ENCODE measurements around the gene DOCK2. TPM values are rescaled to one million over a fixed set of nuclear protein-coding genes. Genes with fewer than 3 reads are reported as not detected.

DOCK2 gene
- total RNA-seq, 1 donor, result 6.2 TPM

DNA sequence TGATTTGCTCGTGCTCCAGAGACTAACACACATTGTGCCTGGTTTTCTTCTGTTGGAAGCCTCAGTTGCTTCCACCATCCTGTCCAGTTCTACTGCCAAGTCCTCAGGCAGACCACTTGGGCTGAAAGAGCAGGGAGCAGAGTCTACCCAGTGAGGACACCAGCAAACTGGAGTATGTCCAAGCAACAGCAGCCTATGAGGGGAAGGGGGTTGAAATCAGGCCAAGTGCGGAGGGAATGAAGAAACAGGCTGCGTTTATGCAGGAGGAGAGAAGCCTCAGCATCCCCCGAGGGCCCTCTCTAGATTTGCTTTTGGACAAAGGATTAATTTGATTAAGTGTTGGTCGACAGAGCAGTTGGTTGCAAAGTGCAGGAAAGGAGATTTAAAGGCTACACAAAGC, 14.5 kb downstream of the DOCK2 start:
- Histone ChIP-seq H3K36me3 (ENCODE audit: insufficient read depth, low read length) (no peaks in the 10 kb centered on the region), H3K4me2 (ENCODE audit: insufficient read depth, low read length) (peak overlapping the region; percentile 23), H4K20me1 (ENCODE audit: insufficient read depth, low read length) (no peaks in the 10 kb centered on the region), H3K27me3 (ENCODE audit: insufficient read depth, low read length) (no peaks in the 10 kb centered on the region), H3K4me1 (ENCODE audit: insufficient read depth, low read length) (peaks cover 15% of the 10 kb centered on the region), H3K27ac (ENCODE audit: low read depth, low read length) (peak overlapping the region; percentile 42), H3K9me3 (ENCODE audit: low read depth, low read length) (no peaks in the 10 kb centered on the region), H3K4me3 (ENCODE audit: insufficient read depth, low read length) (no peak overlapping the region), H2AFZ (ENCODE audit: low read length) (peak overlapping the region; percentile 81), H3K79me2 (ENCODE audit: insufficient read depth, low read length) (no peaks in the 10 kb centered on the region)
- TF ChIP-seq, protein P1, sequence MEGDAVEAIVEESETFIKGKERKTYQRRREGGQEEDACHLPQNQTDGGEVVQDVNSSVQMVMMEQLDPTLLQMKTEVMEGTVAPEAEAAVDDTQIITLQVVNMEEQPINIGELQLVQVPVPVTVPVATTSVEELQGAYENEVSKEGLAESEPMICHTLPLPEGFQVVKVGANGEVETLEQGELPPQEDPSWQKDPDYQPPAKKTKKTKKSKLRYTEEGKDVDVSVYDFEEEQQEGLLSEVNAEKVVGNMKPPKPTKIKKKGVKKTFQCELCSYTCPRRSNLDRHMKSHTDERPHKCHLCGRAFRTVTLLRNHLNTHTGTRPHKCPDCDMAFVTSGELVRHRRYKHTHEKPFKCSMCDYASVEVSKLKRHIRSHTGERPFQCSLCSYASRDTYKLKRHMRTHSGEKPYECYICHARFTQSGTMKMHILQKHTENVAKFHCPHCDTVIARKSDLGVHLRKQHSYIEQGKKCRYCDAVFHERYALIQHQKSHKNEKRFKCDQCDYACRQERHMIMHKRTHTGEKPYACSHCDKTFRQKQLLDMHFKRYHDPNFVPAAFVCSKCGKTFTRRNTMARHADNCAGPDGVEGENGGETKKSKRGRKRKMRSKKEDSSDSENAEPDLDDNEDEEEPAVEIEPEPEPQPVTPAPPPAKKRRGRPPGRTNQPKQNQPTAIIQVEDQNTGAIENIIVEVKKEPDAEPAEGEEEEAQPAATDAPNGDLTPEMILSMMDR (IDR thresholded peaks at IDR 0.05; ENCODE audit: extremely low read depth, low read depth, low read length), result no peak
- DNase-seq (ENCODE audit: insufficient read length, low spot score, missing footprints), result no peak

DNA sequence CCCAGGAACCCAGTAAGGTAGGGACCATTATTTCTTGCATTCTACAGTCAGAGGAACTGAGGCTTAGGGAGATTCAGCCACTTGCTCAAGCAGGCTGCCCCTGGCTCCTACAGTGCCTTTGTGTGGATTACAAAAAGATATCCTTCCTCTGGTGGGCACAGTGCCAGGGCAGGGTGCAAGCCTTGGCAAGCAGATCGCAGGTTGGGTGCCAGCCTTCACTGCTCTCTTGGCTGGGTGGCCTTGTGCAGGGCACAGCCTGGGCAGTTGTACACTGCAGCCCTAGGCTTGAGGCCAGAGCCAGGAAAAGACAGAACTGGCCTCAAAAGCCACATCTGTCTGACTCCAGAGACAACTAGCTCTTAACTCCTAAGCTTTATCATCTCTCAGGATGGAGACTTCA, 15.0 kb downstream of the DOCK2 start:
- Histone ChIP-seq H3K36me3 (ENCODE audit: insufficient read depth, low read length) (no peaks in the 10 kb centered on the region), H4K20me1 (ENCODE audit: insufficient read depth, low read length) (no peaks in the 10 kb centered on the region), H3K27ac (ENCODE audit: low read depth, low read length) (no peak overlapping the region), H3K4me2 (ENCODE audit: insufficient read depth, low read length) (no peak overlapping the region), H3K4me1 (ENCODE audit: insufficient read depth, low read length) (peaks cover 15% of the 10 kb centered on the region), H3K79me2 (ENCODE audit: insufficient read depth, low read length) (no peaks in the 10 kb centered on the region), H3K4me3 (ENCODE audit: insufficient read depth, low read length) (no peak overlapping the region), H3K27me3 (ENCODE audit: insufficient read depth, low read length) (no peaks in the 10 kb centered on the region), H2AFZ (ENCODE audit: low read length) (no peak overlapping the region), H3K9me3 (ENCODE audit: low read depth, low read length) (no peaks in the 10 kb centered on the region)
- no peak for DNase-seq (ENCODE audit: insufficient read length, low spot score, missing footprints)
- TF ChIP-seq, protein P1 (IDR thresholded peaks at IDR 0.05; ENCODE audit: extremely low read depth, low read depth, low read length), result no peak

DNA sequence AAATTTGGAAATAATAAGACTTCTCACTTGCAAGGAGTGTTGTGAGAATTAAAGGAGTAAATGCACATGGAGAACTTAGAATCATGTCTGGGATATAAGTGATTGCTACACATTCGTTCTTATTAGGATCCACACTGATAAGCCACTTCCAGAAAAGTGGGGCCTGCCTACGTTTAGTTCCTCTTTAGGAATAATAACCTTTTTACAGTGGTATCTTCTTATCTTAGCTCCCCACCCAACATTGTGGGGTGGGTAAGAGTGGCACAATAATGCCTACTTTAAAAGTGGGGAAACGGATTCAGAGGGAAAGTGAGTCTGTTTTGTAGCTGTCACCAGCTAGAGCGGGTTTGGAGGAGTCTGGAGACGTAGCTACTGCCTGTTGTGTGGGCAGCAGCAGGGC, 16.0 kb downstream of the DOCK2 start:
- Histone ChIP-seq H3K4me3 (ENCODE audit: insufficient read depth, low read length) (no peak overlapping the region), H2AFZ (ENCODE audit: low read length) (no peak overlapping the region), H3K36me3 (ENCODE audit: insufficient read depth, low read length) (no peaks in the 10 kb centered on the region), H4K20me1 (ENCODE audit: insufficient read depth, low read length) (no peaks in the 10 kb centered on the region), H3K27me3 (ENCODE audit: insufficient read depth, low read length) (no peaks in the 10 kb centered on the region), H3K4me1 (ENCODE audit: insufficient read depth, low read length) (peaks cover 15% of the 10 kb centered on the region), H3K9me3 (ENCODE audit: low read depth, low read length) (no peaks in the 10 kb centered on the region), H3K4me2 (ENCODE audit: insufficient read depth, low read length) (no peak overlapping the region), H3K27ac (ENCODE audit: low read depth, low read length) (no peak overlapping the region), H3K79me2 (ENCODE audit: insufficient read depth, low read length) (no peaks in the 10 kb centered on the region)
- TF ChIP-seq, protein P1 (IDR thresholded peaks at IDR 0.05; ENCODE audit: extremely low read depth, low read depth, low read length), result no peak
- no peak for DNase-seq (ENCODE audit: insufficient read length, low spot score, missing footprints)

DNA sequence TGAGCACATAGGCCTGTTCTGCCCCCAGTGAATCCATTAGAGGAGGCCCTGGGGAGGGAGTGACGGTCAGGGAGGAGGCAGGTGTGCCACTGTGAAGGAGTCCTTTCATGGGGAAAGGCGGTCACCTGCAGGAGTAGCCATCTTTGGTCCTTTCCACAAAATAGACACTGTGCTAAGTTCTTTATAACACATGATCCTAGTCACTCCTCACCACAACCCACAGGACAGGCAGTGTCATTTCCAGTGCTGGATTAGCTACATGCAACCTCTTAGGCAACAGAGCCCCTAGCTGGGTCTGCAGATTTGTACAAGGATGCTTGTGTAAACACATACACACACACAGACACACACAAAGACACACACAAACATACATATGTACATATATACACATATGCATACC, 18.3 kb downstream of the DOCK2 start:
- no peak overlapping the region for H3K4me2 ChIP-seq (ENCODE audit: insufficient read depth, low read length)
- no peak overlapping the region for H2AFZ ChIP-seq (ENCODE audit: low read length)
- no peak overlapping the region for H3K4me3 ChIP-seq (ENCODE audit: insufficient read depth, low read length)
- H3K9me3 ChIP-seq (ENCODE audit: low read depth, low read length), result no peaks in the 10 kb centered on the region
- H3K36me3 ChIP-seq (ENCODE audit: insufficient read depth, low read length), result no peaks in the 10 kb centered on the region
- DNase-seq (ENCODE audit: insufficient read length, low spot score, missing footprints), result no peak
- no peaks in the 10 kb centered on the region for H3K27me3 ChIP-seq (ENCODE audit: insufficient read depth, low read length)
- H3K4me1 ChIP-seq (ENCODE audit: insufficient read depth, low read length), result peaks cover 11% of the 10 kb centered on the region
- no peaks in the 10 kb centered on the region for H4K20me1 ChIP-seq (ENCODE audit: insufficient read depth, low read length)
- no peak overlapping the region for H3K27ac ChIP-seq (ENCODE audit: low read depth, low read length)
- H3K79me2 ChIP-seq (ENCODE audit: insufficient read depth, low read length), result no peaks in the 10 kb centered on the region
- TF ChIP-seq, protein P1 (IDR thresholded peaks at IDR 0.05; ENCODE audit: extremely low read depth, low read depth, low read length), result no peak
